ENCODE data around the gene ITLN2. TPM values are rescaled to one million over a fixed set of nuclear protein-coding genes. Genes with fewer than 3 reads are reported as not detected.

ITLN2 gene
- total RNA-seq, 1 experiment from 2014 or later = 0.20 TPM

DNA sequence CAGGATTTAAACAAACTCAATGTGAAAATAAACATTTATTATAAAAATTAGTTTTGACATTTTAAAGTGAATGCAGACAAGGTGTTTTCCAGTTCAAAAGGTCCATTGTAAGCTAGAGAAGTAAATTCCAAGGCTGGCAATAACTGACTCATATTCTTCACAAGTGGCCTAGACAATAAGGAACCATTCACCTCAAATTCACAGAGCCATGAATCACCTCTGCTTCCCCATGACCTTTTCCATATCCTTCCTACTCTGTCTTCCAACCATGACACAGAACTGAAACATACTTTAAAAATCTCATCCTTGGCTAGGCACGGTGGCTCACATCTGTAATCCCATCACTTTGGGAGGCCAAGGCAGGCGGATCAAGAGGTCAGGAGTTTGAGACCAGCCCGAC lies 41.6 kb upstream of the ITLN2 start:
- H3K9ac ChIP-seq (ENCODE audit: low read length) = peak overlapping the region; percentile 59
- H3K9me3 ChIP-seq (ENCODE audit: control insufficient read depth in 1 of 2, insufficient read depth in 1 of 2, low read depth in 1 of 2, low read length in 2 of 2) = no peaks in the 10 kb centered on the region
- POLR2A ChIA-PET = interaction anchor here (0.6 to 3.3 kb wide), 4 partner anchors 22 to 129 kb away, joined by 3 to 22 read pairs (median 4); partner anchors contain the start of gene F11R
- BruUV-seq (replicated peaks) = no TSS peak
- DNase-seq (ENCODE audit: low read depth, low spot score) (peak; percentile 92), ATAC-seq (peak; percentile 73)
- H3K36me3 ChIP-seq (ENCODE audit: control insufficient read depth in 1 of 2, insufficient read depth in 2 of 2, low read length in 2 of 2) = peaks cover 25 to 29% of the 10 kb centered on the region in 2 experiments; a peak in 3 of 4 replicates
- intact Hi-C loops (cut with micrococcal nuclease) = loop anchor here (2.0 to 5.0 kb wide), 2 partner anchors 43 to 121 kb away; partner anchors contain the start of genes NIT1, PFDN2 and TSTD1
- H4K20me1 ChIP-seq (ENCODE audit: insufficient read depth) = no peaks in the 10 kb centered on the region
- 0 out of 2 replicates have a peak, but pooled peaks cover 1% of the 10 kb centered on the region for H3K79me2 ChIP-seq (ENCODE audit: insufficient read depth, low read length)
- no peaks in the 10 kb centered on the region for H3K9me2 ChIP-seq (ENCODE audit: insufficient read depth)
- RAD21 ChIA-PET (ENCODE audit: low non-redundant PET in 1 of 2, low total read pairs in 2 of 2, uncharacterized antibody in 2 of 2, unreplicated experiment in 2 of 2) = no interaction called here
- H3K4me1 ChIP-seq (ENCODE audit: control insufficient read depth in 1 of 2, insufficient read depth in 2 of 2, low read length in 2 of 2) = peaks cover 37 to 70% of the 10 kb centered on the region in 2 experiments
- peak overlapping the region; percentile 61 for H3K27ac ChIP-seq (ENCODE audit: low read depth, low read length)
- H3K4me2 ChIP-seq (ENCODE audit: low read length) = peak overlapping the region; percentile 55
- CTCF ChIA-PET = interaction anchor here (1.7 to 2.6 kb wide), 3 partner anchors 25 to 101 kb away, joined by 5 to 20 read pairs (median 5); partner anchors contain the start of genes F11R, KLHDC9 and USF1
- H2AFZ ChIP-seq (ENCODE audit: low read depth, low read length, poor library complexity, severe bottlenecking) = no peak overlapping the region
- H3K4me3 ChIP-seq (replicated peaks in 1 of 2; ENCODE audit: low read depth in 1 of 2, low read length in 2 of 2) = peak overlapping the region in 1 of 2 experiments; percentile 0; a peak in 1 of 4 replicates
- no peaks in the 10 kb centered on the region for H3K27me3 ChIP-seq (ENCODE audit: insufficient read depth, low read length)
- TF ChIP-seq, protein P1, sequence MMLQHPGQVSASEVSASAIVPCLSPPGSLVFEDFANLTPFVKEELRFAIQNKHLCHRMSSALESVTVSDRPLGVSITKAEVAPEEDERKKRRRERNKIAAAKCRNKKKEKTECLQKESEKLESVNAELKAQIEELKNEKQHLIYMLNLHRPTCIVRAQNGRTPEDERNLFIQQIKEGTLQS (IDR thresholded peaks at IDR 0.05) = no peak
- TF ChIP-seq ZFX (IDR thresholded peaks at IDR 0.05) = no peak
- no peak for TF ChIP-seq RAD21 (IDR thresholded peaks at IDR 0.05; ENCODE audit: low read depth)
- TF ChIP-seq EZH2phosphoT487 (IDR thresholded peaks at IDR 0.05; ENCODE audit: borderline replicate concordance) = no peak
- peak; percentile 90 for TF ChIP-seq SP1 (IDR thresholded peaks at IDR 0.05; ENCODE audit: low read depth)
- TF ChIP-seq POLR2A (IDR thresholded peaks at IDR 0.05; ENCODE audit: borderline replicate concordance, extremely low read depth, insufficient read depth, insufficient read length) = no peak
- TF ChIP-seq, protein P2, sequence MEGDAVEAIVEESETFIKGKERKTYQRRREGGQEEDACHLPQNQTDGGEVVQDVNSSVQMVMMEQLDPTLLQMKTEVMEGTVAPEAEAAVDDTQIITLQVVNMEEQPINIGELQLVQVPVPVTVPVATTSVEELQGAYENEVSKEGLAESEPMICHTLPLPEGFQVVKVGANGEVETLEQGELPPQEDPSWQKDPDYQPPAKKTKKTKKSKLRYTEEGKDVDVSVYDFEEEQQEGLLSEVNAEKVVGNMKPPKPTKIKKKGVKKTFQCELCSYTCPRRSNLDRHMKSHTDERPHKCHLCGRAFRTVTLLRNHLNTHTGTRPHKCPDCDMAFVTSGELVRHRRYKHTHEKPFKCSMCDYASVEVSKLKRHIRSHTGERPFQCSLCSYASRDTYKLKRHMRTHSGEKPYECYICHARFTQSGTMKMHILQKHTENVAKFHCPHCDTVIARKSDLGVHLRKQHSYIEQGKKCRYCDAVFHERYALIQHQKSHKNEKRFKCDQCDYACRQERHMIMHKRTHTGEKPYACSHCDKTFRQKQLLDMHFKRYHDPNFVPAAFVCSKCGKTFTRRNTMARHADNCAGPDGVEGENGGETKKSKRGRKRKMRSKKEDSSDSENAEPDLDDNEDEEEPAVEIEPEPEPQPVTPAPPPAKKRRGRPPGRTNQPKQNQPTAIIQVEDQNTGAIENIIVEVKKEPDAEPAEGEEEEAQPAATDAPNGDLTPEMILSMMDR (IDR thresholded peaks at IDR 0.05 in 2 of 3, conservative IDR thresholded peaks at IDR 0.05 in 1 of 3; ENCODE audit: borderline replicate concordance in 1 of 3, insufficient read depth in 1 of 3, low read depth in 2 of 3, low read length in 2 of 3) = no peak
- TF ChIP-seq TCF7L2 (IDR thresholded peaks at IDR 0.05; ENCODE audit: borderline replicate concordance, extremely low read depth, insufficient read depth, insufficient read length) = no peak
- TF ChIP-seq CBX3 (IDR thresholded peaks at IDR 0.05; ENCODE audit: low read depth) = peak; percentile 93
- TF ChIP-seq POLR2AphosphoS5 (IDR thresholded peaks at IDR 0.05; ENCODE audit: low read depth, low read length) = peak; percentile 57; the same call in 1 of the 2 replicates
- peak; percentile 31; the same call in 1 of the 2 replicates for TF ChIP-seq CEBPB (IDR thresholded peaks at IDR 0.05; ENCODE audit: low read depth)
- TF ChIP-seq FOSL1 (IDR thresholded peaks at IDR 0.05; ENCODE audit: low read depth) = peak; percentile 94
- TF ChIP-seq JUND (IDR thresholded peaks at IDR 0.05) = peak; percentile 94
- TF ChIP-seq EGR1 (IDR thresholded peaks at IDR 0.05; ENCODE audit: low read depth) = no peak
- TF ChIP-seq SIN3A (IDR thresholded peaks at IDR 0.05; ENCODE audit: low read depth) = no peak; the same call in 1 of the 2 replicates
- no peak for TF ChIP-seq EZH2 (IDR thresholded peaks at IDR 0.05)
- no peak for TF ChIP-seq ELF1 (IDR thresholded peaks at IDR 0.05; ENCODE audit: borderline replicate concordance, low read depth)
- TF ChIP-seq, protein P3, sequence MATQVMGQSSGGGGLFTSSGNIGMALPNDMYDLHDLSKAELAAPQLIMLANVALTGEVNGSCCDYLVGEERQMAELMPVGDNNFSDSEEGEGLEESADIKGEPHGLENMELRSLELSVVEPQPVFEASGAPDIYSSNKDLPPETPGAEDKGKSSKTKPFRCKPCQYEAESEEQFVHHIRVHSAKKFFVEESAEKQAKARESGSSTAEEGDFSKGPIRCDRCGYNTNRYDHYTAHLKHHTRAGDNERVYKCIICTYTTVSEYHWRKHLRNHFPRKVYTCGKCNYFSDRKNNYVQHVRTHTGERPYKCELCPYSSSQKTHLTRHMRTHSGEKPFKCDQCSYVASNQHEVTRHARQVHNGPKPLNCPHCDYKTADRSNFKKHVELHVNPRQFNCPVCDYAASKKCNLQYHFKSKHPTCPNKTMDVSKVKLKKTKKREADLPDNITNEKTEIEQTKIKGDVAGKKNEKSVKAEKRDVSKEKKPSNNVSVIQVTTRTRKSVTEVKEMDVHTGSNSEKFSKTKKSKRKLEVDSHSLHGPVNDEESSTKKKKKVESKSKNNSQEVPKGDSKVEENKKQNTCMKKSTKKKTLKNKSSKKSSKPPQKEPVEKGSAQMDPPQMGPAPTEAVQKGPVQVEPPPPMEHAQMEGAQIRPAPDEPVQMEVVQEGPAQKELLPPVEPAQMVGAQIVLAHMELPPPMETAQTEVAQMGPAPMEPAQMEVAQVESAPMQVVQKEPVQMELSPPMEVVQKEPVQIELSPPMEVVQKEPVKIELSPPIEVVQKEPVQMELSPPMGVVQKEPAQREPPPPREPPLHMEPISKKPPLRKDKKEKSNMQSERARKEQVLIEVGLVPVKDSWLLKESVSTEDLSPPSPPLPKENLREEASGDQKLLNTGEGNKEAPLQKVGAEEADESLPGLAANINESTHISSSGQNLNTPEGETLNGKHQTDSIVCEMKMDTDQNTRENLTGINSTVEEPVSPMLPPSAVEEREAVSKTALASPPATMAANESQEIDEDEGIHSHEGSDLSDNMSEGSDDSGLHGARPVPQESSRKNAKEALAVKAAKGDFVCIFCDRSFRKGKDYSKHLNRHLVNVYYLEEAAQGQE (IDR thresholded peaks at IDR 0.05; ENCODE audit: low read depth) = no peak
- TF ChIP-seq YY1 (IDR thresholded peaks at IDR 0.05; ENCODE audit: extremely low read depth, insufficient replicate concordance, low read depth, low read length) = no peak
- TF ChIP-seq, protein P4, sequence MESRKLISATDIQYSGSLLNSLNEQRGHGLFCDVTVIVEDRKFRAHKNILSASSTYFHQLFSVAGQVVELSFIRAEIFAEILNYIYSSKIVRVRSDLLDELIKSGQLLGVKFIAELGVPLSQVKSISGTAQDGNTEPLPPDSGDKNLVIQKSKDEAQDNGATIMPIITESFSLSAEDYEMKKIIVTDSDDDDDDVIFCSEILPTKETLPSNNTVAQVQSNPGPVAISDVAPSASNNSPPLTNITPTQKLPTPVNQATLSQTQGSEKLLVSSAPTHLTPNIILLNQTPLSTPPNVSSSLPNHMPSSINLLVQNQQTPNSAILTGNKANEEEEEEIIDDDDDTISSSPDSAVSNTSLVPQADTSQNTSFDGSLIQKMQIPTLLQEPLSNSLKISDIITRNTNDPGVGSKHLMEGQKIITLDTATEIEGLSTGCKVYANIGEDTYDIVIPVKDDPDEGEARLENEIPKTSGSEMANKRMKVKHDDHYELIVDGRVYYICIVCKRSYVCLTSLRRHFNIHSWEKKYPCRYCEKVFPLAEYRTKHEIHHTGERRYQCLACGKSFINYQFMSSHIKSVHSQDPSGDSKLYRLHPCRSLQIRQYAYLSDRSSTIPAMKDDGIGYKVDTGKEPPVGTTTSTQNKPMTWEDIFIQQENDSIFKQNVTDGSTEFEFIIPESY (IDR thresholded peaks at IDR 0.05; ENCODE audit: extremely low read depth, insufficient replicate concordance, low read length) = no peak

All from HCT116 (cell line).